ENCODE measurements around the gene ZEB1.
"Not testable (repeated sequence)": the region's sequence is repeated elsewhere in the genome, so short reads cannot be mapped to it uniquely, and the experiment has no call there.

ZEB1 gene

GRCh38 chr10:31508882-31509281 is 189.9 kb downstream of the ZEB1 start:
- no peak for DNase-seq (ENCODE audit: low spot score)

- DNase-seq (ENCODE audit: low spot score) = no peak
Measured at GRCh38 chr10:31509989-31510388, 191.0 kb downstream of the ZEB1 start.

- DNase-seq (ENCODE audit: low spot score) = no peak
Measured at GRCh38 chr10:31515116-31515515, 196.1 kb downstream of the ZEB1 start.

- DNase-seq (ENCODE audit: low spot score) = no peak
Measured at GRCh38 chr10:31515819-31516402, 196.9 kb downstream of the ZEB1 start.

DNA sequence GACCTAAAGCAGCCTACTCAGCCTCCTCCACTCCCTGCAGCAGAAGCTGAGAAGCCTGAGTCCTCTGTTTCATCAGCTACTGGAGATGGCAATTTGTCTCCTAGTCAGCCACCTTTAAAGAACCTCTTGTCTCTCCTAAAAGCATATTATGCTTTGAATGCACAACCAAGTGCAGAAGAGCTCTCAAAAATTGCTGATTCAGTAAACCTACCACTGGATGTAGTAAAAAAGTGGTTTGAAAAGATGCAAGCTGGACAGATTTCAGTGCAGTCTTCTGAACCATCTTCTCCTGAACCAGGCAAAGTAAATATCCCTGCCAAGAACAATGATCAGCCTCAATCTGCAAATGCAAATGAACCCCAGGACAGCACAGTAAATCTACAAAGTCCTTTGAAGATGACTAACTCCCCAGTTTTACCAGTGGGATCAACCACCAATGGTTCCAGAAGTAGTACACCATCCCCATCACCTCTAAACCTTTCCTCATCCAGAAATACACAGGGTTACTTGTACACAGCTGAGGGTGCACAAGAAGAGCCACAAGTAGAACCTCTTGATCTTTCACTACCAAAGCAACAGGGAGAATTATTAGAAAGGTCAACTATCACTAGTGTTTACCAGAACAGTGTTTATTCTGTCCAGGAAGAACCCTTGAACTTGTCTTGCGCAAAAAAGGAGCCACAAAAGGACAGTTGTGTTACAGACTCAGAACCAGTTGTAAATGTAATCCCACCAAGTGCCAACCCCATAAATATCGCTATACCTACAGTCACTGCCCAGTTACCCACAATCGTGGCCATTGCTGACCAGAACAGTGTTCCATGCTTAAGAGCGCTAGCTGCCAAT is 202.2 kb downstream of the ZEB1 start:
- DNase-seq (ENCODE audit: low spot score) = no peak

- DNase-seq (ENCODE audit: low spot score) = no peak
Measured at GRCh38 chr10:31522820-31523219, 203.8 kb downstream of the ZEB1 start.

- DNase-seq (ENCODE audit: low spot score) = no peak
Measured at GRCh38 chr10:31524460-31524859, 205.4 kb downstream of the ZEB1 start.

- DNase-seq (ENCODE audit: low spot score) = no peak
Measured at GRCh38 chr10:31526178-31526577, 207.2 kb downstream of the ZEB1 start.

DNA sequence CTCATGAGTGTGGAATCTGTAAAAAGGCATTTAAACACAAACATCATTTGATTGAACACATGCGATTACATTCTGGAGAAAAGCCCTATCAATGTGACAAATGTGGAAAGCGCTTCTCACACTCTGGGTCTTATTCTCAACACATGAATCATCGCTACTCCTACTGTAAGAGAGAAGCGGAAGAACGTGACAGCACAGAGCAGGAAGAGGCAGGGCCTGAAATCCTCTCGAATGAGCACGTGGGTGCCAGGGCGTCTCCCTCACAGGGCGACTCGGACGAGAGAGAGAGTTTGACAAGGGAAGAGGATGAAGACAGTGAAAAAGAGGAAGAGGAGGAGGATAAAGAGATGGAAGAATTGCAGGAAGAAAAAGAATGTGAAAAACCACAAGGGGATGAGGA is 207.7 kb downstream of the ZEB1 start:
- no peak for DNase-seq (ENCODE audit: low spot score)

GRCh38 chr10:31528831-31529230 is 209.8 kb downstream of the ZEB1 start:
- DNase-seq (ENCODE audit: low spot score) = no peak

GRCh38 chr10:31536302-31536701 is 217.3 kb downstream of the ZEB1 start:
- no peak for DNase-seq (ENCODE audit: low spot score)

DNA sequence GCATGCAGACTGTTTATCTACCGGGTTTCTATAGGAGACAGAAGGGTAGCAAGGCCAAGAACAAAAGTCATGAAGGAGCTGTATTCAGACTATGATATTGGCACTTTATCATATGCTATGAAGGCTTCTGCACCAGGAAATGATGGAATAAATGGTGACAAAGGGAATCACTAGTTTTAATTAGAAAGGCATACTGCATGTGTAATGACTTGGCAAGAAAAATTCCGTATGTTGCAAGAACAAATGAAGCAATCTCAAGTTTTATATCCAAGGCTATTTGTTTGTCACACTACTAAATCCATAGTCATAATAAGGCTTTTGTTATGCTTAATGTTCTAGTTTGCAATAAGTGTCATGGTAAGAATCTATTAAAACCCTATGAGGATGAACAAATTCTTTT is 230.9 kb downstream of the ZEB1 start:
- no peak for DNase-seq (ENCODE audit: low spot score)

- DNase-seq (ENCODE audit: low spot score) = no peak
Measured at GRCh38 chr10:31554556-31554955, 235.5 kb downstream of the ZEB1 start.

GRCh38 chr10:31557854-31558253 is 238.8 kb downstream of the ZEB1 start:
- no peak for DNase-seq (ENCODE audit: low spot score)

- not testable (repeated sequence) for DNase-seq (ENCODE audit: low spot score)
Measured at GRCh38 chr10:31568252-31568861, 249.3 kb downstream of the ZEB1 start.

DNA sequence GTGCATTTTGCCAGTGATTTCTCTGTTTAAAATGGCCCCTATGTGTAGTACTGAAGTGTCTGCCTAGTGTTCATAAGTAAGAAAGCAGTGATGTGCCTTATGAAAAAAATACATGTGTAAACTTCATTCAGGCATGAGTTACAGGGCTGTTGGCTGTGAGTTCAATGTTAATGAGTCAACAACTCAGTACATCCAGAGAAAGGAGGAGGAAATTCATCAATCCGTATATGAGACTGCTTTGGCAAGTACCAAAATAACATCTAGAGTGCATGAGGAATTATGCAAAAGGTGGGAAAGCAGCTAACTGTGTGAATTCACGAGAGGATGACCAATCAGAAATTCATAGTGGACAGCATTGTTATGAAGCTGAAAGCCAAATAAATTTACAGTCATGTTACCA is 255.6 kb downstream of the ZEB1 start:
- no peak for DNase-seq (ENCODE audit: low spot score)

- DNase-seq (ENCODE audit: low spot score) = no peak
Measured at GRCh38 chr10:31578181-31578852, 259.3 kb downstream of the ZEB1 start.

DNA sequence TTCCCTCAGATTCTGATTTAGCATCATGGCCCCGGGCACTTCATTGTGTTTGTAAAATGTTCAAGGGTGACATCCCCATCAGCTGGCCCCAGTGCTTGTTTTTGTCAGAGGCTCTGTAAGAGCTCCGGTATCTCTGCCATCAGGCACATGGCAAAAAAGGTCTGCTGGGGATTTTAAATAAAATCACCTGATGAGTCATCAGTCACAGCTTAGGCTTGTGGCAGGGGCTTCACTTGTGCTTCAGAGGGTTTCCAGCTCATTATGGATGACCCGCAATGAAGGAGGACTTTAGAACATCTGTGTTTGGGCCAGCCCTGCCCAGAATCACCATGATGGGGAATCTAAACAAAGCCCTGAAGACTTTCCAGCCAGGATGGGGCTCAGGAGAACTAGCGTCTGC is 259.9 kb downstream of the ZEB1 start:
- no peak for DNase-seq (ENCODE audit: low spot score)
